CD4-positive, alpha-beta T cell treated with Interferon alpha-2 for 1 hour (primary cell): Measurements from ENCODE around the gene DLGAP1.

Experiments
- DNase-seq, 2 donors: peaks; one replicate each; pipeline ENCODE4 v3.0.0-alpha.2; 2020 to 2022

Gene DLGAP1

GRCh38 chr18:3552305-3552704 lies 902.8 kb downstream of the DLGAP1 start:
- no peak for DNase-seq

- DNase-seq: no peak
These were observed 907.1 kb downstream of the DLGAP1 start for GRCh38 chr18:3547891-3548615.

GRCh38 chr18:3546106-3546505 lies 909.0 kb downstream of the DLGAP1 start:
- DNase-seq: no peak

GRCh38 chr18:3544537-3544936 lies 910.6 kb downstream of the DLGAP1 start:
- DNase-seq: no peak

GRCh38 chr18:3541549-3542386 lies 913.3 kb downstream of the DLGAP1 start:
- DNase-seq: no peak

- no peak for DNase-seq
These were observed 914.1 kb downstream of the DLGAP1 start for GRCh38 chr18:3540805-3541548.

GRCh38 chr18:3538954-3539617 lies 916.0 kb downstream of the DLGAP1 start:
- no peak for DNase-seq

- no peak for DNase-seq
These were observed 916.7 kb downstream of the DLGAP1 start for GRCh38 chr18:3538456-3538855.

GRCh38 chr18:3530807-3531206 lies 924.3 kb downstream of the DLGAP1 start:
- no peak for DNase-seq

- no peak for DNase-seq
These were observed 925.5 kb downstream of the DLGAP1 start for GRCh38 chr18:3529601-3530000.

- DNase-seq: no peak
These were observed 926.0 kb downstream of the DLGAP1 start for GRCh38 chr18:3529077-3529476.

GRCh38 chr18:3528231-3528630 lies 926.9 kb downstream of the DLGAP1 start:
- DNase-seq: no peak

- peak in 1 of 2 donors; percentile 4 for DNase-seq
These were observed 928.4 kb downstream of the DLGAP1 start for GRCh38 chr18:3526421-3527354.

GRCh38 chr18:3525870-3526420 lies 929.2 kb downstream of the DLGAP1 start:
- peak; percentile 48 to 66 for DNase-seq

GRCh38 chr18:3524706-3525105 lies 930.4 kb downstream of the DLGAP1 start:
- DNase-seq: no peak

- no peak for DNase-seq
These were observed 934.6 kb downstream of the DLGAP1 start for GRCh38 chr18:3520230-3521085.

GRCh38 chr18:3514312-3515216 lies 940.5 kb downstream of the DLGAP1 start:
- DNase-seq: no peak

- DNase-seq: no peak
These were observed 941.6 kb downstream of the DLGAP1 start for GRCh38 chr18:3513481-3513880.

- peak; percentile 3 to 51 for DNase-seq
These were observed 943.1 kb downstream of the DLGAP1 start for GRCh38 chr18:3511980-3512379.
